HG02678 (cell line): ENCODE measurements around the gene MTHFR.

Source experiments
- ATAC-seq: cut with Tn5 transposase; IDR thresholded peaks from one replicate; pipeline ENCODE4 v1.9.1; 2021; ENCODE audit warnings: mild to moderate bottlenecking, moderate library complexity; ENCODE audit not compliant: unreplicated experiment

Gene MTHFR

DNA sequence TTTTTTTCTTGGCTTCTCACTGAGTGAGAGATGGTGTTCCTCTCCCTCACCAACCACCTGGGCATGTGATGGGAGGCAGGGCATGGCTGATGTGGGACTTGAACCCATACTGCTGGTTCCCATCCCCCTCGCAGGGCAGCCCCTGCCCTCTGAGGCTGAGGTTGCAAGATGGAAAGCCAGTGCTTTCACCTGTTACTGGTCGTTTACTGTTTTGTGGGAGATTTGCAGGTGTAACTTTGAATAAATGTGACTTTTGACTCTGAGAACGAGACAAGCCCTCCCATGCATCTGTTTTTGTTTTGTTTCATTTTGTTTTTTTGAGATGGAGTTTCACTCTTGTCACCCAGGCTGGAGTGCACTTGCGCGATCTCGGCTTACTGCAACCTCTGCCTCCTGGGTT, 22.2 kb downstream of the MTHFR start:
- no peak for ATAC-seq

DNA sequence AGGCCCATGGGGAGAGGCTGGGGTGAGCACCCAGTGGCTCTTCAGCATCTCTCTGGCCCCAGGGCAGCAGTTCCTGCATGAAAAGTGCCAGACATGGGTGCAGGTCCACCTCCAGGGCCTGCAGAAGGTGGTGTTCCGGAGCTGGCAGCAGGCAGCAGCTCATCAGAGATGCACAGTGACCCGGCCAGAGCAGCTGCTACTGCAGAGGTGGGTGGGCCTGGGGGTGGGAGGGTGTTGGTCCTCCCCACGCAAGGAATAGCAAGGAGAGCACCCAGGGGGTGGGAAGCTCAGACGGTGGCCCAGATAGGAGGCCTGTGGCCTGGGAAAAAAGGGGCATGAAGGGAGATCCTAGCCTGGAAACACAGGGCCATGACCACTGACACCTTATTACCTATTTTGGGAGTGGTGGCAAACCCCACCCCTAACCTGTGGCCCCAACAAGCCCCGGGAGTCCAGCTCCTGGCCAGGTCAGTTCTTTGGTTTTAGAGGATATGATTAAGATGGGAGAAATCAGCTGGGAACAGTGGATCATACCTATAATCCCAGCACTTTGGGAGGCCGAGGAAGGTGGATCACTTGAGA, 23.5 kb downstream of the MTHFR start:
- ATAC-seq: no peak

DNA sequence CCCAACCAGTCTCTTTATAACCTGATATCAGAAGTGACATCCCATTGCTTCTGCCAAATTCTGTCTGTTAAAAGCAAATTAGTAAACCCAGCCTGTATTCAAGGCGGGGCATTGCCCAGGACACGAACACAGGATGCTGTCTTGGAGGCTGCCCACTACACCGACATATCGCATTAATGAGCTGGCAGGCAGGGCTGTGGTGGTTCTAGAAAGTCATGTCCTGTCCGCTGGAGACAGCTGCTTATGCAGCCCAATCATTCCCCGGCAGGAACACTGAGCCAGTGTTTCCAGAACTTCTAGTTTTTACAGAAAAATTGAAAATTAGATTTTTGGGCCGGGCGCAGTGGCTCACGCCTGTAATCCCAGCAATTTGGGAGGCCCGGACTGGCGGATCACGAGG, 24.5 kb downstream of the MTHFR start:
- ATAC-seq: no peak

DNA sequence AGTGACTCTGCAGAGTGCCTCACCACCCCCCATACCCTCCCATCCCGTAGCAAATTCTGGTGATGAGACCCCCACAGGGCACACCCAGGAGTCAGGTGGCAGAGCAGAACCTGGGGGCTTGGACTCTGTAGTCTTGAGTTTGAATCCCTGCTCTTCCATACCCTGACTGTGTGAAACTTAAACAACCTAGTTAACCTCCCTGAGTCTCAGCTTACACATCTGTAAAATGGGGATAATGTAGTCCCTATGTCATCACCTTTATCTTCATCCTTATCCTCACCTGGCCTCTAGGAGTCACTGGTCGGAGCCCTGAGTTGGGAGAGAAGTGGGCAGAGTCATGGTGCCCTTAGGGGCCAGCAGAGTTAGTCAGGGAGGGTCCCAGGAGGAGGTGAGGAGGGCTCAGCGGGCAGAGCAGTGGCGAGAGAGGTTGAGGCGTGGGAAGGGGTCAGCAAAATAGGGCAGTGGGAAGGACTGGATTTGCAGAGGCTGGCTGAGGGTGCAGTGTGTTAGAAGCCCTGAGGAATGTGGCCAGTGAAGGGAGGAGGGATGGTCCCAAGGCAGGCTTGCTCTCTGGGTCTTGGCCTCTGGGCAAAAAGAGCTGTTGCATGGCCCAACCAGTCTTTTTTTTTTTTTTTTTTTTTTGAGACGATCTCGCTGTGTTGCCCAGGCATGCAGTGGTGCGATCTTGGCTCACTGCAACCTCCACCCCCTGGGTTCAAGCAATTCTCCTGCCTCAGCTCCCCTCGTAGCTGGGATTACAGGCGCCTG, 25.2 kb downstream of the MTHFR start:
- ATAC-seq: no peak

DNA sequence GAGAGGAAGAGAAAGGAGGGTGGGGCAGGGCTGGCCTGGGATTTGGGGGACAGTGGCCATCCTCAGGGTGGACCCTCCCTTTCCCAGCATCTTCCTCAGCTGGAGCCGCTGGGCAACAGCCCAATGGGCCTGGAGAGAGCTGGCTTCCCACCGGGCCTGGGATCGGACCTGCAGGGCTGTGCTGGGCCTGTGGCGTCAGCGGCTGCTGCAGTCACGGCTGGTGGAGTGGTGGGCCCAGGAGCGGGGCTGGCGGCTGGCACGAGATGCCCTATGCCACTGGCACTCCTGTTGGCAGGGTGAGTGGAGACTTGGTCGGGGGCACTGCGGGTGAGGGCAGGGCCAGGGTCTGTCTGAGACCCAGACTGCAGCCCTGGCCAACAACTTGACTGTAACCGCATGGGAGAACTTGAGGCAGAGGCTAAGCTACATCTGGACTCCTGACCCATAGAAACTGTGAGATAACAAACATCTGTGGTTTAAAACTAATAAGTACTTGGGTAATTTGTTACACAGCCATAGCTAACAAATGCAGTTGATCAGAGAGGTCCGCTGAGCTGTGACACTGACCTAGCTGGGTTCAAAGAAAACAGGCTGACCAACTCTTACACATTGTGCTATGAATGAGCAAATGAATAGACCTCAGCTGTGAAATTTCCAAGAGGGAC, 25.9 kb downstream of the MTHFR start:
- no peak for ATAC-seq

DNA sequence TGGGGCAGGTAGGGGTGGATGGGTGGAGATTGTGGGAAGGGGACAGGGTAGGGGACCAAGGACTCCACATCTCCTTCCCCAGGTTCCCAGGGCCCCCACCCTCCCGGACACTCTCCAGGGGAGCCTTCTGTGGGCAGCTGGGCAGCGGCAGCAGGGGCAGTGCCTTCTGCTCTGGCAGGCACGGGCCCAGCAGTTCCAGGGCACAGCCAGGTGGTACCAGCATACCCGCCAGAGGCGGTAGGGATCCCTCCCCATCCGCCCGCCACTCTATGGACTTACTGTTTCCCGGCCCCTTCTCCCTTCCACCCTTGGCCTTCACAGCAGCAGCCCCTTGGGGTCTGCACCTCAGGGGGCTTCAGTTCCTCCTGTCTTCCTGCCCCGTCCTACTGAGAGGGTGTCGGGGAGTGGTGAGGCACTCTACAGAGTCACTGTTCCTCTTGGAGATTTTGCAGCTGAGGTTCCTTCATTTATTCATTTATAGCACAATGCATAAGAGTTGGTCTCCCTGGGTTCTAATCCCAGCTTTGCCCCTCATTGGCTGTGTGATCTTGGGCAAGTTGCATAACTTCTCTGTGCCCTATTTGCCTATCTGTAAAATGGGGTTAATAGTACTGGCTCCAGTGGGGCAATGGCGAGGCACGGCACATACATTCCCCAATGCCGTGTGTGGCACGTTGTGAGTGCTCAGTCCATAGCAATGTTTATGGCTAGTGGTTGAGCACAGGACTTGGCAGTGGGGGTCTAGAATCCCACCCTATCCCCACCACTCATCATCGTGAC, 26.7 kb downstream of the MTHFR start:
- ATAC-seq: no peak

DNA sequence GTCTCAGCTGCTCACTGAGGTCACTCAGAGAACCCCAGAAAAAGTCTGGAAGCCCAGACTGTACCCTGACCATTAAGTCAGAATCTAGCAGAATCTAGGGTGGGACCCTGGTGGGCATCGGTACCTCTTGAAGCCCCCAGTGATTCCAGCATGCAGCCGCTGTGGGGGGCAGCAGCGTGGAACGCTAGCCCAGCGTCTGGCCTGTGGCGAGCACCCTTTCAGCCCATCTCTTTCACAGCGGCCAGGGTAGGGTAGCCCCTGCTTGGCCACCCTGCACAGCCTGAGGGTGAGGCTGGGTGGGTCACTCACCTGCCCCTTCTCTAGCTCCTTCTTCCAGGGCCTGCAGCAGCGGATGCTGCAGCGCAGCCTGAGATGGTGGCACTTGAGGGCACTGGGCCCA, 27.4 kb downstream of the MTHFR start:
- no peak for ATAC-seq

DNA sequence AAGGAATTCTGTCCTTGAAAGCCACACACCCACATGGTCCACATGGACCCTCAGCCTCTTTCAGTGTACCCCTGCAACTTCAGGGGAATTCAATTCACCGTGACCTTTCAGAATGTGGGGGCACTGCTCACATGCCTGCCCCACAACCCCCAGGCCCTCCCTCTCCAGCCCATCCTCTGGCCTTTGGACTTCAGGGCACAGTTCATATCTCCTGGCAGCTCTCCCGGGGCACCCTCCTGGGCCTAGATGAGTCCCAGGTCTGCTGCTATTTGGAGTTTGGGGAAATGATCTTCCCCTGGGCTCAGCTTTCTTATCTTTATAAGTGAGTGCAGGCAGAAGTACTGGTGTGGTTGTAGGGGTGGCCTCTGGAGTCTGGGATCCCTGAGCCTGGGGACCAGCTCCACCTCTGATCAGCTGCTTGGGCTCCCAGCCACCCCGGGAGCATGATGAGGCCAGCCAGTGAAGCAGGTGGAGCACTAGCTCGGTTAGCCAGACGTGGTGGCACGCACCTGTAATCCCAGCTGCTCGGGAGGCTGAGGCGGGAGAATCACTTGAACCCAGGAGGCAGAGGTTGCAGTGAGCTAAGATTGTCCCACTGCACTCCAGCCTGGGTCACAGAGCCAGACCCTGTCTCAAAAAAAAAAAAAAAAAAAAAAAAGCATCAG, 28.0 kb downstream of the MTHFR start:
- no peak for ATAC-seq

DNA sequence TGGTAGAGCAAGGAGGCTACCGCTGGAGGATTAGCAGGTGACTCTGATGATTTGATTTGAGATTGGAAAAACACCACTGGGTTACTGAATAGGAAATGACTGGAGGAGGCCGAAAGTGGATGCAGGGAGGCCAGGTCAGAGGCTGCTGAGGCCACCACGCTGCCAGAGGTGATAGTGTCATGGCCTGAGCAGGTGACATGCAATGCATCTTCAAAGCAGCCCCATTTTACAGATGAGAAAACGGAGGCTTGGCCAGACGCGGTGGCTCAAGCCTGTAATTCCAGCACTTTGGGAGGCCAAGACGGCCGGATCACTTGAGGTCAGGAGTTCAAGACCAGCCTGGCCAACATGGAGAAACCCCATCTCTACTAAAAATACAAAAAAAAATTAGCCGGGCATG, 31.0 kb downstream of the MTHFR start:
- no peak for ATAC-seq

DNA sequence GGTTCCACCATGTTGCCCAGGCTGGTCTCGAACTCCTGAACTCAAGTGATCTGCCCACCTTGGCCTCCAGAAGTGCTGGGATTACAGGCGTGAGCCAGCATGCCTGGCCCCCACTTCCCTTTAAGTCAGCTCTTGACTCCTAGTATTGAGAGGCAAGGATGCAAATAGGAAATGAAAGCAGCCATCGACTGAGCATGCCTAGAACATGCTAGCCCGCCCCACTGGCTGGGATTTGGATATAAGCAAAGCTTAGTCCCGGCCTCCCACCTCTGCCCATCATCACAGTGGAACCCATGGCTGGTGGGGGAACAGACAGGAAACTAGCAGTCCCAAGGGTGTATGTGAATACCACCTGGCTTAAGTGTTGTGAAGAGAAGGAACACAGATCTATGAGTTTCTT, 33.3 kb downstream of the MTHFR start:
- ATAC-seq: no peak

DNA sequence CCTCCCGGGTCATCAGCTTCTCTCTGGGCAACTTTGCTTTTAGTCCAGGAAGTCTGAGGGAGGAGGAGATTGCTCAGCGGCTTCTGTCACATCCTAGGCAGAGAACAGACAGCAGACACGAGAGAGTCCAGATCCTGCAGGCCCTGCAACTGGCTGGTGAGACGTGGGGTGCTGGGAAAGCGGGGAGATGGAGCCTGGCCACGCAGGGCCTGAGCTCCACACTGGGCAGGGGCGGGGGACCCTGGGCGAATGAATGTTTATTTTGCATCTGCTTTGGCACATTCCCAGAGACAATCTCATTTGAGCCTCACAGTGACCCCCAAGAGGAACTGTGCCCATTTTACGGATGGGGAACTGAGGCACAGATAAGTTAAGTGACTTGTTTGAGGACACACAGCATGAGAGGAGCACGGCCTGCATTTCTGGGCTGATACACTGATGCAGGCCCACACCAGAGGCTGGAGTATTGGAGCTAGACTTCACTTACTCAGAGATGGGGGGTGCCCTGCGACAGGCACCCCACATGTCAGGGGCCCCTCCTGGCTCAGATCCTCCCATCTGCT, 34.2 kb downstream of the MTHFR start:
- no peak for ATAC-seq

DNA sequence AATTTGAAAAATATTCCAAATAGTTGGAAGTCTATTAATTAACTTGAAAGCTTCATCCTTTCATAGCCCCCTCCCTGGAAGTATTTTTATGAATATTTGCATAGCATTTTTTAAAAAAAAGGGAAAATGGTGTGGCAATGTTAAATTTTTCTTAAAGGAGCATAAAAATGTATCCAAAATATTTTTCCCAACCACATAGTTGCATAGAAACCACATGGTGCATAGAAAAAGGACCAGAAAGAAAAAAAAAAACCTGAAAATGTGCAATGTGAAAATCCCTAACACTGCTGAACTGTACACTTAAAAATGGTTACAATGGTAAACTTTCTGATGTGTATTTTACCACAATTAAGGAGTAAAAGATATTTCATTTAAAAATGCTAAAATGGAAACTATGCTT, 35.8 kb downstream of the MTHFR start:
- no peak for ATAC-seq

DNA sequence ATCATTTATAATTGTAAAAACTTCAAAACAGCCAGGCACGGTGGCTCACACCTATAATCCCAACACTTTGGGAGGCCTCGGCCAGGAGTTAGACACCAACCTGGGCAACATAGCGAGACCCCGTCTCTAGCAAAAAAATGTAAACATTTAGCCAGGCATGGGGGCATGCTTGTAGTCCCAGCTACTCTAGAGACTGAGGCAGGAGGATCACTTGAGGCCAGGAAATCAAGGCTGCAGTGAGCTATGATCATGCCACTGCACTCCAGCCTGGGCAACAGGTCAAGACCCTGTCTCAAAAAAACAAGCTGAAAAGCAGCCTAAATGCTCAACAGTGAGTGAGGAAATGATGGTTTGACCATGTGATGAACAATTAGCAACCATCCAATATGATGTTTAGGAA, 36.5 kb downstream of the MTHFR start:
- no peak for ATAC-seq

DNA sequence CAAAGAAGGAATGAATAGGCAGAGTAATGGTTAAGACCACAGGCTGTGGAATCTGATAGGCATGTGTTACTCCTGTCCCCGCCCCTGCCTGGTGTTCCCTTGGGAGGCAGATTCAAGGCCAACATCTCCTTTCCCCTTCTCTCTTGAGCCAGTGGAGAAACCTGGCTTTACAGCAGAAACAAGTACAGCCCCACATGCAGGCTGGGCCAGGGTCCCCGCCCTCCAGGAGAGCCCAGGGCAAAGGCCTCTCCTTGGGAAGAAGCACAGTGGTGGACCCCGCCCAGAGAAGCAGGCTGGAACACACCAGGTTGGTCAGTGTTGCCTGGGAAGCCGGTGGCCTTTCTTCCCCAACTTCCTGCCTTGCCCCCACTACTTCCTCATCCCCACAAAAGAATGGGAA, 36.9 kb downstream of the MTHFR start:
- no peak for ATAC-seq

DNA sequence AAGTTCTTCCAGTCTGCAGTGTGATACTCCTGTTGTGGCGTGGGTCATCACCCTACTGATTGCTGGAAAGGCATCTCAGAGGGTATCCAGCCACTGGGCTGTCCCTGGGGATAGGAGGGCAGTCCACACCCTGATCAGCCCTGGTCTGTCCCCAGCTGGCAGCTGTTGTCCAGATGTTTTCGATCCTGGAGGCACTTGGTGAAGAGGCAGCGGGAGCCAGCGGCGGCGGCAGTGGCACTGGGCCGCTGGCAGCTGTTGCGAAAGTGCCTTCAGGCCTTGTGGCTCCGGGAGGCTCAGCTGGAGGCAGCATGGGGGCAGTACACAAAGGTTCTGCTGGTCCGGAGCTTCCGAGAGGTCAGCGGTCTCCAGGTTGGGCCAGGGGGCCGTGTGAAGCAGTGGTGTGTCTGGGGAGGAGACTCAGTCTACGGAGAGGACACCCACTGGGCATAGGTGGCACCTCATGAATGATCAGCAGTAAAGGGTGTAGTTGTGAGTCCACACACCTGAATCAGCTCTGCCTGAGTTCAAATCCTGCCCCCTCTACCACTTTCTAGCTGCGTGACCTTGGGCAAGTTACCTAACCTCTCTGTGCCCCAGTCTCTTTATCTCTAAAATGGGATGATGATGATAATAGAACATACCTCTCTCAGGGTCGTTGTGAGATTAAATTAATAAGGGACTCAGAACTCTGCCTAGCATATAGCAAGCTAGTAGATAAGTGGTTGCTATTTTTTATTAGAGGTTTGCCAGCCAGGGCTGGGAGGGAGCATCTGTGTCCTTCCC, 37.7 kb downstream of the MTHFR start:
- no peak for ATAC-seq

DNA sequence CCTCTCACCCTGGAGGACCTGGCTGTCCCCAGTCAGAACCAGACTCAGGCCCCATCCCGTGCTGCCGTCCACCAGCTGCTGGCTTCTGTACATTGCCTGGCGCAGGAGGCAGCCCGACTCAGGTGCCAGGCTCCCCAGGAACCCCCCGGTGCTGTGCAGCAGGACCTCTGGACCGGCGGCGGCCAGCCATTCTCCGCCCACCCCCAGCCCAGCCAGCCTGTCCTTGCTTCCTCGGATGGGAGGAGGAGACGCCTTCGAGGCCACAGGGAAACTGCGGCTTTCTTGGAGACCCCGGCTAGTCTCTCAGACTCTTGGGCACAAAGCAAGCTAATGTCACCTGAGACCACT, 39.4 kb downstream of the MTHFR start:
- no peak for ATAC-seq

DNA sequence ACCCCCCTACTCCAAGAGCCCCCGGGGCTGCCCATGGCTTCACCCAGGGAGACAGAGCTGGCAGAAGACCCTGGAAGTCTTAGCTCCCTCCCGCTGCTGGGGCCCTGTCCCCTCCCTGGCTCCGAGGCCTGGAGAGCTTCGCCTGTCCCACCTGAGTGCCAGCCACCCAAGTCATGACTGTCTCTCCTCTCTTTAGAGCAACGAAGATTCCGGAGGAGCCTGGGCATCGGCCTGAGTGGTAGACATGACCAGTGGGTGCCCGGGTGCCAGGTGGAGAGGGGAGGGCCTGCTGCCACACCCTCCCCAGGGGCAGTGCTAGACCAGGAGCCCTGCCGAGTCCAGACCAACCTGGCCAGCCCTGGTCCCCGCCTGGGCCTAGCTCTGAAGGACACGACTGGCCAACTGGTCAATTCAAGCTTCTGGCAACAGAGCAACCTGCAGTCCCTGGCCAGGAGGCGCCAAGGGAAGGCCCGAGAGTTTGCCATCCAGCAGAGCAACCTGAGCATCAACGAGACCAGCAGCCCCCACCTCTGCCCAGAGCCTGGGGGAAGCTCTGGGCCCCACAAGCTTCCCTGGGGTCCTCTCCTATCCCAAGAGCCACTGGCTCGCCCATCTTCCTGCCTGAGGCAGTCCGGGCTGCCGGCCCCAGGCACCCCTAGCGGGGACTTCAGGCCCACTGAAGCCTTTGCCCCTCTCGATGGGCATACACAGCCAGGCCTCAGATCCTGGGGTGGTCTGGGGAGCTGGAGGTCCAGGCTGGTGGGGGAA, 39.9 kb downstream of the MTHFR start:
- no peak for ATAC-seq

DNA sequence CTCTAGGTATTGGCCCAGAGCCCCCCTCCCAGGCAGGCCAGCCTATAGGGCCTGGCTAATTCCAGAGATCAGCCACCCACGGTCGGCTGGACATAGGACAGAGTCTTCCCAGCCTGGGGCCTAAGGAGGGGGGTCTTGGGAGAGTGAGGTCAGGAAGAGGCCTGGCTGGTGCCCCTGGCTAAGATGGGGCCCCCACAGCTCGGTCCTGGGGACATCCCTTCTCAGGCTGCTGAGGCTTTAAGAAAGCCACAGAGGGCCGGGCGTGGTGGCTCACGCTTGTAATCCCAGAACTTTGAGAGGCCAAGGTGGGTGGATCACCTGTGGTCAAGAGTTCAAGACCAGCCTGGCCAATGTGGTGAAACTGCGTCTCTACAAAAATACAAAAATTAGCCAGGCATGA, 41.2 kb downstream of the MTHFR start:
- no peak for ATAC-seq

DNA sequence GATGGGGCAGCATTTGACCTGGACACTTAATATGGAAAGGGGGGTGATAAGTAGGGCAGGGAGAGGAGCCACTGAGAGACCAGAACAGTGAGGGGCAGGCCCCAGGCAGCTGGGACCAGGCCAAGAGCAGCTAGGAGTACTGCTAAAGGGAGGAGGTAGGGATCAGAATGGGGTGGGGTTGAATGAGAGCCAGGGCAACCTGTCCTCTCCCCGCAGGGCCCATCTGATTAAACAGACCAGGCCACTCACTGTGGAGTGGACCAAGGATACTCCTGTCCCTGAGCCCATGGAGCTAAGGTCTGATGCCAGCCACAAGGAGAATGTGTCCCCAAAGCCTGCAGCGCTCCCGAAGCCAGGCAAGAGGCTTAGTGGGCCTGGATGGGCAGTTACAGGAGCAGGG, 41.6 kb downstream of the MTHFR start:
- ATAC-seq: no peak
